Memory B cell (primary cell): Measurements from ENCODE around the gene PNMA6E.

ENCODE experiments used
- ATAC-seq: fragments of 150-1000 bp; cut with Tn5 transposase; 2 replicates; pipeline ENCODE4 v1.10.0; 2021; ENCODE audit warnings: low read depth, mild to moderate bottlenecking, moderate library complexity
- DNase-seq, 2 donors: peaks; one replicate each; pipeline ENCODE4 v3.0.0; 2022; ENCODE audit warnings: low spot score in 2 of 2
- H3K27ac Mint-ChIP-seq: one replicate; pipeline ENCODE4 v1.8.0; 2022; ENCODE audit warnings: mild to moderate bottlenecking, moderate library complexity, mixed read lengths
- H3K27me3 Mint-ChIP-seq: one replicate; pipeline ENCODE4 v1.8.0; 2022; ENCODE audit warnings: mixed read lengths
- H3K36me3 Mint-ChIP-seq: one replicate; pipeline ENCODE4 v1.8.0; 2022; ENCODE audit warnings: mild to moderate bottlenecking, mixed read lengths
- H3K4me1 Mint-ChIP-seq: one replicate; pipeline ENCODE4 v1.8.0; 2022; ENCODE audit warnings: mixed read lengths
- H3K4me3 Mint-ChIP-seq: one replicate; pipeline ENCODE4 v1.8.0; 2022; ENCODE audit warnings: mild to moderate bottlenecking, moderate library complexity, mixed read lengths
- H3K9me3 Mint-ChIP-seq: one replicate; pipeline ENCODE4 v1.8.0; 2022; ENCODE audit warnings: mixed read lengths

Gene PNMA6E

DNA sequence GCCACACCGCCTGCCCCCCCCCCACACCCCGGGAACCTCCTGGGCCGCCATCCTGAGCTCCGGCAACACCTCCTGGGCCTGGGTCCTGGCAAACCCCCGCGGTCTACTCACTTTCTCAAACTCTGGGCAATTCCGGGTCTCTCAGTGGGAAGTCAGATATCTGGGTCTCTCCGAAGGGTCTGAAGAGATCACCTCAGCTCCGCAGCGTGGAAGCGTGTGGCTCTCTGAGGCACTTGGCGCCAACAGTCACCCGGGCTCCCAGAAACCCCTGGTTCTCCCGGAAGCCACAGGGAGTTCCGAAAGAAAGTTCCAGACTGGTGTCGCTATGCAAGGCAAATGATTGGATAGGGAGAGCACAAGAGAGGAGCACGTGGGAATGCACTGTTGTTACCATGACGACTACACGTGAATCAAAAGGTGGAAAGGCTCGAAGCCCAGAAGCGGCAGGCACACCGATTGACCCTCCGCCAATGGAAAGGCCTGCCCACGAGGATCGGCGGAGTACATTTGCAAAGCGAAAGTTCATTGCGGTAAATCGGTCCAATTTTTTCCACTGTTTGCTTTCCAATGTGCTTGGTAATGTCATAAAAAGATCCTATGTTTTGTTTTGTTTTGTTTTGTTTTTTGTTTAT is at the start of gene PNMA6E:
PNMA6E (minus strand) TSS at position 218 of the 632 bp plus-strand sequence. CDS start 2,501 bp downstream, outside the sequence.
- peaks cover 3% of the 10 kb centered on the region for H3K4me1 Mint-ChIP-seq
- peaks cover 2% of the 10 kb centered on the region for H3K27me3 Mint-ChIP-seq
- H3K27ac Mint-ChIP-seq = no peak within 1 kb of the TSS
- DNase-seq (no peak), ATAC-seq (no peak)
- no peak within 1 kb of the TSS for H3K4me3 Mint-ChIP-seq
- H3K9me3 Mint-ChIP-seq = no peaks in the 10 kb centered on the region
- no peaks in the 10 kb centered on the region for H3K36me3 Mint-ChIP-seq

DNA sequence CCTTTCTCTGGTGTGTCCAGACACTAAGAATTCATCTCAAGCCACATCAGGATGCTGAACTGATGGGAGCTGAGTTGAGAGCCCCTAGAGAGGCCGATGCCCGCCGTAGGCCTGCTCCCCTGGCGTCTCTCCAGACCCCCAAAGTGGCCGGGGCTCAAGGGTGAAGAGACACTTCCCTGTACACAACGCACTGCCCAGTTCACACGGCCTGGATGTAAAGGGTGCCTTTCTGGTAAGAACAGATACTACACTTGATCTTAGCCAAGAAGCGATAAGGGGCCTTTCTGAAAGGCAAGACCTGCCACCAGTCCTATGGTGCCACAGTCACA is 49.8 kb upstream of the PNMA6E start:
- ATAC-seq (no peak), DNase-seq (no peak)
- Mint-ChIP-seq H3K4me1 (no peaks in the 10 kb centered on the region), H3K27ac (no peak overlapping the region), H3K36me3 (peaks cover 6% of the 10 kb centered on the region), H3K9me3 (no peaks in the 10 kb centered on the region), H3K27me3 (no peaks in the 10 kb centered on the region), H3K4me3 (no peak overlapping the region)

DNA sequence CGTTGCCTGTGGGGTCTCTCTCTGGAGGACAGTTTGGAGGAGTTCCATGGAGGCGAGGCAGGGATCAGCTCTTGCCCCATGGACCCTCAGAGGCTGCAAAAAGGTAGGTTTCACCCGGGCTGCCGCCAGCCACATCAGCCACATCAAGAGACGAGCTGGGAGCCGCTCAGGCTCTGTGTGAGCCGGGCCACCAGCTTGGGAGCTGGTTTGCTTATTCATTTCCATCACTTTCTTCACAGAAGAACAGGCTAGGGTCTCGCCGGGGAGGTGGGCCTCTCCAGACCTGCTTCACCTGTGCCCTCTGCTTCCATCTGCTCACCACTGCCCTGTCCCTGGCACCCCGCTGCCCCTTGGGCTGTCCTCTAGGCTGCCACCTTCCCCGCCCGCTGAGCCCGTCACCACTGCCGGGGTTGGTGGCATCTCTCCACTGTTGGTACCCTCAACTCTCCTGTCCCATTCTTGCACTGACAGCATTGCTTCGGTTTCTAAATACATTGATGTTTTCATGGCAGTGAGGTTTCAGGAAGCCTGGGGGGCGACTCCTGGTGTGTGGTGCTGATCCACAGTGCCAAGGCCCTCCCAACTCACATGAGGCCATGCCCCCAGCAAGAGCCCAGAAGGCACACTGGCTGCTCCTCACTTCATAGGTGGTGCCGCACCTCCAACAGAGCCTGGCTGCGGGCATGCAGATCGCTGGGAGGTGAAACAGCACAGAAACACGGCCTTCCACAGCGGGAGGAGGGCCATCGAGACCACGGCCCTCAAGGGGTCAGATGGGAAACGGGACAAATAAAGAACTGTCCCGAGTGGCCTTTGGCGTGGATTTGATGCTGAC is 49.2 kb upstream of the PNMA6E start:
- Mint-ChIP-seq H3K4me3 (no peak overlapping the region), H3K36me3 (peaks cover 6% of the 10 kb centered on the region), H3K4me1 (no peaks in the 10 kb centered on the region), H3K9me3 (no peaks in the 10 kb centered on the region), H3K27me3 (no peaks in the 10 kb centered on the region), H3K27ac (no peak overlapping the region)
- no peak for ATAC-seq
- no peak for DNase-seq

DNA sequence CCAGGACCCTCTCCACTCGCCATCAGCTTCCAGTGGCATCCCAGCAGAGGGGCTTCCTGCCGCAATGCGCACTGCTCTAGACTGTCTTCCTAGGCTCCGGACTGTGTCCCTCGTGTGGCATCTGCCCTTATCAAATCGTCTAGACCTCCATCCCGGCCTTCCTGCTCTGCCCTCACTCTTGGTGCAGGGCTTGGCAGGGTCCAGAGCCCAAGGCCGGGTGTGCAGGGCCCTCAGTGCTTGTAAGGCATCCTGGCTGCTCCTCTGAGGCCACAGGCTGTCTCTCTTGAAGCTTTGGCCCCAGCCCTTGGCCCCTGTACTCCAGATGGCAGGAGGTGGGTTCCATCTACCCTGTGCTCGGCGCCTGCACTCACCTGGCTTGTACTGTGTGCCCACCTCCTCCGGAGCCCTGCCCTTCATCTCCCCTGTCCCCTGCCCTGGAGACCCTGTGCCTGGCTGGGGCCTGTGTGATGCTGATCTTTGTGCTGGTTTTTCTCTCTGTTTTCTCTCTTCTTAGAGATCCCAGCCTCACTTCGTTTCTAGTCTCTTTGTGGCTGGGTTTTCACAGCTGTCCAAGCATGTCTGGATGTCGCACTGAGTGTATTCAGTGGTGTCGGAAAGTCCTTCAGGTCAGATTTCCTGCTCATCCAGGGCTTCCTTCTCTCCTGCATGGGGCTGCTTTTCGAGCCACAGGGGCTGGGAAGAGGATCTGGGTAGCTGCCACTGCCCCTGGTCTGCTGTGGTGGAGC is 48.4 kb upstream of the PNMA6E start:
- Mint-ChIP-seq H3K4me1 (no peaks in the 10 kb centered on the region), H3K4me3 (no peak overlapping the region), H3K9me3 (no peaks in the 10 kb centered on the region), H3K36me3 (peaks cover 6% of the 10 kb centered on the region), H3K27me3 (no peaks in the 10 kb centered on the region), H3K27ac (no peak overlapping the region)
- no peak for ATAC-seq
- DNase-seq = no peak

DNA sequence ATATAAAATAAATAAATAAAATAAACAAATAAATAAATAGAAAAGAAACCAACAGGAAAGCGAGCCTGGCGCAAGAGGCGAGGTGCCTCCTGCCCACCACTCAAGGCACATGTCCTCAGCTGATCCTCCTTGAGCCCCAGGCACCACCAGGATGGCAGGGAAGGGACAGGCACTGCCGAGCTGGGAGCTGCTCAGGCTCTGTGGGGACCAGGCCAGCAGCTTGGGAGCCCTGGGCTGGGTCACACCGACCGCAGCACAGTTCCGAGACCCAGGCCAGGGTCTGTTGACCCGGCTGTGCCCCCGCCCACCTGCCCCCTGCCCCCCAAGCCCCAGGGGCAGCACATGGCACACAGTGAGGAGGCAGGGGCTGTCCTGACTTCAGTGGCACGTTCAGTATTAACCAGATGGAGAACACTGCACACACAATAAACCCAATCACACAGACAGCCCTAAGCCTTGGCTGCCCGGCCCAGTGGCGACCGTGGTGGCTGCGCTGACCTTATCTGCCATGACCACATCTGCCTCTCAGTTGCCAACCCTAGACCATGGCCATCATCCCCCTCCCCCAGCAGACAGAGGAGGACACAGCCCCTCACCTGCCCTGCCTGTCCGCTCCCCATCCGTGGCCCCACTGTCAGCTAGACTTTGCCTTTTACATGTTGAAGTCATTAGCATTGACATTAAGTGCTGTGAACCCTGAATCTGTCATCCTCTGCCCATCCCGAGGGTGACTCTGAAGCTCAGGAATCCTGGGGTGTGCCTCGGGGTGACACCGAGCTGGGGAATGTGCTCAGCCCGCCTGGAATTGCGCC is 47.6 kb upstream of the PNMA6E start:
- no peak for DNase-seq
- no peak for ATAC-seq
- Mint-ChIP-seq H3K27me3 (no peaks in the 10 kb centered on the region), H3K4me3 (no peak overlapping the region), H3K4me1 (no peaks in the 10 kb centered on the region), H3K9me3 (no peaks in the 10 kb centered on the region), H3K27ac (no peak overlapping the region), H3K36me3 (peaks cover 6% of the 10 kb centered on the region)

DNA sequence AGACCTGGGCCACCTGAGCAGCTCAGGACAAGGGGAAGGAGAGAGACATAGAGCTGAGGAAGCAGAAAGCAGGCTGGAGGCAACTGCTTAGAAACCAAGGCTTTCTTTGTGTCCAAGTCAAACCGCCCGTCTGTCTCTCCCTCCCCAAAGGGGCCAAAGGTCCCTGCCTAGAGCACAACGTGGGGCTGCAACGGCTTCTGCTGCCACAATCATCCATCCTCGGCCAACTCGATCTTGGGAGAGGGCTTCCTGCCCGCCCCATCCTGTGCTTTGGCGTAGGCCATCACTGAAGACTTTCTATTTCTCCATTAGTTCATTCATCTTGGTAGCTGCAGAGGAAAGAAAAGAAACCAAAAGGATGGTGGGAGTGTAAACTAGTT is 46.4 kb upstream of the PNMA6E start:
- H3K27ac Mint-ChIP-seq = no peak overlapping the region
- H3K9me3 Mint-ChIP-seq = no peaks in the 10 kb centered on the region
- DNase-seq (no peak), ATAC-seq (no peak)
- H3K36me3 Mint-ChIP-seq = peaks cover 6% of the 10 kb centered on the region
- no peak overlapping the region for H3K4me3 Mint-ChIP-seq
- no peaks in the 10 kb centered on the region for H3K4me1 Mint-ChIP-seq
- H3K27me3 Mint-ChIP-seq = no peaks in the 10 kb centered on the region

DNA sequence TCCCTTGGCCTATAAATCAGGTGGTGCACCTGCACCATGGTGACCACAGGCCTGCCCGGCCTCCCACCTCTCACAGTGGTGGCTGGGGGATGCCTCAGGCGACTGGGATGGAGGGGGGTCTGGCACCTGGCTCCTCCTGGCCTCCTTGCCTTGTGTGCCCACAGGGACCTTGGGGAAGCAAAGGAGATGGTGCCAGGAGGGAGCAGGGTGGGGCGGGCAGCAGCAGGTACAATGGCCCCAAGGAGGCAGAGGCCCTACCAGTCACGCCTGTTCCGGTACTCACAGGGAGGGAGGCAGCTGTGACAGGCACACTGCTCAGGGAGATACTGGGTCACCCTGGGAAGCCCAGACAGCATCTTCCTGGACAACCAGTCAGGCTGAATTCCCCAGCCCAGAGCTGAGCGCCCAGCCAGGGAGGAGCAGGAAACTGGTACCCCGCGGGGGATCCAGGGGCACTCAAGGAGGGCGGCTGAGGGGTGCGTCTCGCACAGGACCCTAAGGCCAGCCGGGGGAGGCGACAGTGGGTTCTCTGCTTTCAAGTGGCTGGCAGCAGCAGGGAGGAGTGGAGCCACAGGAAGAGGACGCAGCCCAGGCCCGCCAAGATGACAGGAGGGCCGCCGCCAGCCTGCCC is 45.9 kb upstream of the PNMA6E start:
- no peak for ATAC-seq
- Mint-ChIP-seq H3K36me3 (peaks cover 6% of the 10 kb centered on the region), H3K27ac (no peak overlapping the region), H3K27me3 (no peaks in the 10 kb centered on the region), H3K4me3 (no peak overlapping the region), H3K9me3 (no peaks in the 10 kb centered on the region), H3K4me1 (no peaks in the 10 kb centered on the region)
- DNase-seq = no peak

DNA sequence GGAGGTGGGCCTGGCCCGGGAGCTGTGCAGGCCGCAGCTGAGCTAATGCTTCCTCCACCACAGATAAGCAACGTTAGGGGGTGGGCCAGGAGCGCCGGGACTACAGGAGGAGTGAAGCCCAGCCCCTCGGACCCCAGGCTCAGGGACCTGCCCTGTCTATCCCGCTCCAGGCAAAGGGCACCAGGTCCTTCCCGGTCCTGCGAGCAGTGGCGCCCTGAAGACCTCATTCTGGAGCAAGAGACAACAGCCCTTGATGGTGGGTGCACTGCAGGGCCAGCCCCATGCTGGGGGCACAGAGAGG is 45.4 kb upstream of the PNMA6E start:
- Mint-ChIP-seq H3K36me3 (peaks cover 6% of the 10 kb centered on the region), H3K9me3 (no peaks in the 10 kb centered on the region), H3K4me3 (no peak overlapping the region), H3K27me3 (no peaks in the 10 kb centered on the region), H3K27ac (no peak overlapping the region), H3K4me1 (no peaks in the 10 kb centered on the region)
- ATAC-seq (no peak), DNase-seq (no peak)

DNA sequence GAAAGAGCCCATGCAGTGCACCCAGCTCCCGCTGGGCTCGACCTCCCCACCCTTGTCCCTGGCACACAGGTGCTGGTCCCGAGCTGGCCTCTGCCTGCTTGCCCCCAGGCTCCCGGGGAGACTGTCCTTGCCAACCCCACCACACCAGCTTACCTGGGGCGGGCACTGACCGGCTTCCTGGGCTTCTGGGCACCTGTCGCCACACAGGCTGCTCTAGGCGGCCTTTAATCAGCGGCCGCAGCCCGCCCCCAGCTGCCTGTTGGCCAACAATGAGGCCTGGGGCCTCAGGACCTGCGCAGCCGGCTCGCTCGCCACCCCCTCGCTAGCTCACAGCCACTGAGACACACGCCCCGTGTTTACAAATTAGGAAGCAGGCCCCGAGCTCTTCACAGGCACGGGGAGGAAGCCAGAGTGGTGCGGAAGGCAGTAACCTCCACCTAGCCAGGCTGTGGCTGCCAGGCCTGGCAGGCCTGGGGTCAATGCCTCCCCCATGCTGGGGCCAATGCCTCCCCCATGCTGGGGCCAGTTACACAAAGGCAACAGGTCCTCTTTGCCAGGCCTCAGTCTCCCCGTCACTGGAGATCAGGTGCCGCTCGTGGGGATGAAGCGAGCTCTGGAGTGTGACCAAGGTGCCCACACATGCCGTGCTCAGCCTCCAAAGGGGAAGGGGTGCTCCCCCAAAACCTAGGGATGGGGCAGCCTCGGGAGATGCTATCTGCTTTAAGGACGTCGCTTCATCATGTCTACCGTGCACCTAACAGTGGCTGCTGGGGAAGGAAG is 44.9 kb upstream of the PNMA6E start, which contains the start of gene TREX2:
TREX2 (minus strand) TSS at position 201 of the 780 bp plus-strand sequence. CDS start 626 bp downstream, outside the sequence.
- no peaks in the 10 kb centered on the region for H3K4me1 Mint-ChIP-seq
- ATAC-seq = no peak
- no peaks in the 10 kb centered on the region for H3K9me3 Mint-ChIP-seq
- H3K36me3 Mint-ChIP-seq = peaks cover 4% of the 10 kb centered on the region
- no peaks in the 10 kb centered on the region for H3K27me3 Mint-ChIP-seq
- no peak within 1 kb of the TSS for H3K27ac Mint-ChIP-seq
- no peak for DNase-seq
- H3K4me3 Mint-ChIP-seq = no peak within 1 kb of the TSS

DNA sequence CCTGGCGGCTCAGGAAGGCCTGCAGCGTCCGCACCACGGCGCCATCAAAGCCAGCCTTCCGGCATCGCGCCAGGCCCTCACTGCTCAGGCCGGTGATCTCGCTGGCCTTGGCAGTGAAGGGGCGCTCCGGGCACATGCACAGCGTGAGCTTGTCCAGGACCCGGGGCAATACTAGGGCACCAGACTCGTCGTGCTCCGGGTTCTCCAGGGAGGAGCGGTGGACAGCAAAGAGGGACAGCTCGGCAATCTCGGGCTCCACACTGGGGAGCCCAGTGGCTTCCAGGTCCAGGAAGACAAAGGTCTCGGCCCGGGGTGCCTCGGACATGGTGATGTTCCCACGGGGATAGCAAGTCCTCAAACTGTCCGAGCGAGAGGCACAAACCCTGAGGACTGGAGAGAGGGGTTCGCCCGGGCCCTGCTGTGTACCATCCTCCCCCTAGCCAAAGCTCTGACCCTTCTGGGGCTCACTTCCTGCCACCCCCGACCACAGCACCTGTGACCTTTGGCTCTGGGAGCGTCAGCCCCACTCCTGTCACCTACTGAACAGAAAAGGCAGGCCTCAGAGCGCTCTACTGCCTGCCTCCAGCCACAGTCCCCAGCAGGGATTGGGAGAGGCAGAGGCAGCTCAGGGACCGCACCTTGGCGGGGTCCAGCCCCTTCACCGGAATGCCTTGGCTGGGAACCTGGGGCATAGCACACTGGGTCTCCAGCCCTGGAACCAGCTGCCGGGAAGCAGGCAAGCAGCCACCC is 44.1 kb upstream of the PNMA6E start:
- Mint-ChIP-seq H3K36me3 (peaks cover 2% of the 10 kb centered on the region), H3K4me3 (no peak overlapping the region), H3K4me1 (no peaks in the 10 kb centered on the region), H3K9me3 (no peaks in the 10 kb centered on the region), H3K27ac (no peak overlapping the region), H3K27me3 (no peaks in the 10 kb centered on the region)
- no peak for DNase-seq
- ATAC-seq = no peak

DNA sequence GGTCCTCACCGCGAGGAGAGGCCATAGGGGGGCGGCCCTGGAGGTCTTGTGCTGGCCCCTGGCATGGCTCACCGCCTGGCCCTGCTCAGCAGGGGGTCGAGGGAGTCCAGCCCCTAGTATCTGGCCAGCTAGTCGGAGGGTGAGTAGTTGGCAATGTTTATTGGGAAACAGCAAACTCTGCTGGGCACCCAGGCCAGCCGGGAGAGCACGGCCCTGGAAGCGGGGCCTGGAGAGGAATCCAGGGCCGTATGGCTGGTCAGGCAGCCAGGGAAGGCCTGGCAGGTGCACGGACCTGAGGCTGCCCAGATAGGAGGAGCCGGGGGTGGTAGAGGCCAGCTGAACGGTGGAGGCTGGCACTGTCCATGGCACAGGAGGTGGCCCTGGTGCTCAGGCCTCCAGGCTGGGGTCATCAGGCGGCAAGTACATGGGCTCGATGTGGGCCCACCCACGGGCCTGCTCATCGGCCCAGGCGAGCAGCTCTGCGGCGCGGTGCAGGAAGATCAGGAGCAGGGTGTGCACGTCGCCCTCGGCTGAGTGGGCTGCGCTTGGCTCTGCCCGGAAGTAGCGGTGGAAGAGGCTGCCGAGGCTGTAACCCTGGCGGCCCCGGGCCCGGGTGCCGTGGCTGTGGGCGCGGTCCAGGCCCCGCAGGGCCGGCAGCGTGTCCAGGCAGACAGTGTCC is 43.3 kb upstream of the PNMA6E start:
- Mint-ChIP-seq H3K4me3 (no peak overlapping the region), H3K4me1 (no peaks in the 10 kb centered on the region), H3K36me3 (no peaks in the 10 kb centered on the region), H3K27me3 (peaks cover 4% of the 10 kb centered on the region), H3K9me3 (peaks cover 2% of the 10 kb centered on the region), H3K27ac (no peak overlapping the region)
- no peak for ATAC-seq
- no peak for DNase-seq
